OCI-LY7 (cell line): ENCODE results near the gene GAS6. TPM values are rescaled to one million over a fixed set of nuclear protein-coding genes. Genes with fewer than 3 reads are reported as not detected.
"Not testable (repeated sequence)": the region's sequence is repeated elsewhere in the genome, so short reads cannot be mapped to it uniquely, and the experiment has no call there.

Source experiments
- BruUV-seq: library from RNA; stranded (reverse); fragments of 400-500 nt; replicated peaks from 2 replicates; lab custom pipeline; 2021; lab: Mats Ljungman, UMichigan
- CTCF ChIA-PET: fragments of 300-600 bp; sonication (Branson Sonifier 250); formaldehyde crosslinking; loops from one replicate; lab custom pipeline; 2022; ENCODE audit warnings: antibody characterized with exemption; ENCODE audit not compliant: unreplicated experiment; lab: Charles Lee
- POLR2A ChIA-PET: fragments of 300-600 bp; sonication (Branson Sonifier 250); formaldehyde crosslinking; loops from one replicate; lab custom pipeline; 2022; ENCODE audit warnings: antibody characterized with exemption; lab: Charles Lee
- DNase-seq: peaks from one replicate; pipeline ENCODE4 v3.0.0-alpha.2; 2015; ENCODE audit warnings: low spot score
- H2AFZ ChIP-seq: fragments of 200-600 bp; sonication (generic), shearing (Covaris generic); 2 replicates; pipeline ENCODE4 v1.6.1; 2014; ENCODE audit warnings: mild to moderate bottlenecking, antibody characterized with exemption, low read length, moderate library complexity
- H3K27ac ChIP-seq: fragments of 200-600 bp; sonication (generic); 2 replicates; pipeline ENCODE4 v1.5.1; 2014; ENCODE audit warnings: mixed run types, low read depth, mild to moderate bottlenecking, moderate library complexity, low read length, inconsistent platforms; ENCODE audit not compliant: poor library complexity, severe bottlenecking
- H3K36me3 ChIP-seq: fragments of 200-600 bp; sonication (generic); 2 replicates; pipeline ENCODE4 v1.6.1; 2014; ENCODE audit warnings: mild to moderate bottlenecking, antibody characterized with exemption, low read length, moderate library complexity, mixed read lengths; ENCODE audit not compliant: insufficient read depth
- H3K4me1 ChIP-seq: fragments of 200-600 bp; sonication (generic); 2 replicates; pipeline ENCODE4 v1.5.1; 2014; ENCODE audit warnings: mild to moderate bottlenecking, low read length; ENCODE audit not compliant: insufficient read depth, poor library complexity, severe bottlenecking
- H3K4me2 ChIP-seq: fragments of 200-600 bp; sonication (generic); 2 replicates; pipeline ENCODE4 v1.6.1; 2014; ENCODE audit warnings: mild to moderate bottlenecking, low read length
- H3K4me3 ChIP-seq: fragments of 200-600 bp; sonication (generic); 2 replicates; pipeline ENCODE4 v1.5.1; 2014; ENCODE audit warnings: mild to moderate bottlenecking, low read depth, low read length; ENCODE audit not compliant: poor library complexity, severe bottlenecking
- H3K79me2 ChIP-seq: fragments of 200-600 bp; sonication (generic); 2 replicates; pipeline ENCODE4 v1.6.1; 2016; ENCODE audit warnings: low read depth, mild to moderate bottlenecking, low read length, moderate library complexity, mixed read lengths; ENCODE audit not compliant: insufficient read depth
- H3K9me2 ChIP-seq: fragments of 200-600 bp; sonication (generic); 2 replicates; pipeline ENCODE4 v1.6.1; 2016; ENCODE audit warnings: mild to moderate bottlenecking, low read length, mixed read lengths; ENCODE audit not compliant: insufficient read depth
- H3K9me3 ChIP-seq: fragments of 200-600 bp; sonication (generic); 2 replicates; pipeline ENCODE4 v1.6.1; 2014; ENCODE audit warnings: mild to moderate bottlenecking, mixed run types, low read length, mixed read lengths
- H4K20me1 ChIP-seq: fragments of 200-600 bp; sonication (generic); 2 replicates; pipeline ENCODE4 v1.6.1; 2014; ENCODE audit warnings: mild to moderate bottlenecking, antibody characterized with exemption, low read length, moderate library complexity, mixed read lengths; ENCODE audit not compliant: insufficient read depth
- CTCF ChIP-seq: fragments of 200-600 bp; sonication (generic); conservative IDR thresholded peaks from 2 replicates; pipeline ENCODE4 v1.5.1; 2014; ENCODE audit warnings: mild to moderate bottlenecking, antibody characterized with exemption, low read length, moderate library complexity, mixed read lengths
- EZH2phosphoT487 ChIP-seq: fragments of 200-600 bp; sonication (generic); IDR thresholded peaks from 2 replicates; pipeline ENCODE4 v1.6.1; 2018; ENCODE audit warnings: low read depth, borderline replicate concordance, mild to moderate bottlenecking, mixed run types, antibody characterized with exemption, low read length, moderate library complexity, mixed read lengths
- intact Hi-C: fragments of 100-400 bp; cut with micrococcal nuclease; formaldehyde crosslinking; loops from one replicate; pipeline ENCODE4 v1.10.0; 2022; ENCODE audit not compliant: unreplicated experiment
- total RNA-seq, 2 experiments: library from RNA; depleted of rRNA in 1 of 2; stranded (reverse); fragments of >200 nt in 1 of 2; shearing (Covaris generic) in 1 of 2; gene quantifications; 2 replicates each; pipeline ENCODE4 v1.2.3, GENCODE V29; 2014 to 2022

GAS6 gene
- total RNA-seq, 2 experiments from 2014 or later, result not detected

- ChIA-PET CTCF (no interaction called here), POLR2A (no interaction called here)
- H3K4me3 ChIP-seq, result no peak overlapping the region
- no peak for DNase-seq
- H4K20me1 ChIP-seq, result no peaks in the 10 kb centered on the region
- no peaks in the 10 kb centered on the region for H3K79me2 ChIP-seq
- BruUV-seq, result no TSS peak
- H2AFZ ChIP-seq, result no peak overlapping the region
- no peaks in the 10 kb centered on the region for H3K9me2 ChIP-seq
- no peaks in the 10 kb centered on the region for H3K36me3 ChIP-seq
- intact Hi-C loops, result no loop called here
- H3K4me1 ChIP-seq, result no peaks in the 10 kb centered on the region
- TF ChIP-seq EZH2phosphoT487 (no peak), CTCF (no peak)
- no peak overlapping the region for H3K27ac ChIP-seq
- no peaks in the 10 kb centered on the region for H3K9me3 ChIP-seq
- H3K4me2 ChIP-seq, result no peak overlapping the region
Observed at GRCh38 chr13:113796211-113796963, 67.5 kb downstream of the GAS6 start.

GRCh38 chr13:113795362-113795761 is 68.5 kb downstream of the GAS6 start:
- H3K36me3 ChIP-seq, H3K27ac ChIP-seq, H4K20me1 ChIP-seq, H3K4me2 ChIP-seq, BruUV-seq, H3K4me3 ChIP-seq, intact Hi-C loops, H3K9me2 ChIP-seq, DNase-seq, H2AFZ ChIP-seq, H3K79me2 ChIP-seq, POLR2A ChIA-PET, H3K9me3 ChIP-seq, CTCF ChIA-PET, H3K4me1 ChIP-seq: not testable (repeated sequence)

- Histone ChIP-seq H3K79me2 (no peaks in the 10 kb centered on the region), H3K36me3 (no peaks in the 10 kb centered on the region), H3K4me2 (no peak overlapping the region), H4K20me1 (no peaks in the 10 kb centered on the region), H2AFZ (no peak overlapping the region), H3K4me3 (no peak overlapping the region), H3K4me1 (no peaks in the 10 kb centered on the region), H3K27ac (no peak overlapping the region), H3K9me3 (no peaks in the 10 kb centered on the region), H3K9me2 (no peaks in the 10 kb centered on the region)
- BruUV-seq, result no TSS peak
- POLR2A ChIA-PET, result no interaction called here
- no peak for DNase-seq
- intact Hi-C loops, result no loop called here
- CTCF ChIA-PET, result no interaction called here
- TF ChIP-seq EZH2phosphoT487 (no peak), CTCF (no peak)
Observed at GRCh38 chr13:113794764-113795173, 69.1 kb downstream of the GAS6 start.
